T-helper 2 cell treated with Interferon-gamma antibody and Interleukin-4, amounts not matched to agents 5 μg/mL and 100 μg/mL, for 36 hours (primary cell): ENCODE measurements around the gene ZNF418.

Experiments
- DNase-seq: peaks from one replicate; pipeline ENCODE4 v3.0.0; 2021; ENCODE audit warnings: low spot score
- H3K27ac Mint-ChIP-seq: one replicate; pipeline ENCODE4 v1.8.0; 2021; ENCODE audit warnings: mild to moderate bottlenecking, mixed read lengths
- H3K27me3 Mint-ChIP-seq: one replicate; pipeline ENCODE4 v1.8.0; 2021; ENCODE audit warnings: low read depth, mixed read lengths
- H3K36me3 Mint-ChIP-seq: one replicate; pipeline ENCODE4 v1.8.0; 2021; ENCODE audit warnings: low read depth, mixed read lengths
- H3K4me1 Mint-ChIP-seq: one replicate; pipeline ENCODE4 v1.8.0; 2021; ENCODE audit warnings: low read depth, mixed read lengths
- H3K4me3 Mint-ChIP-seq: one replicate; pipeline ENCODE4 v1.8.0; 2022; ENCODE audit warnings: mild to moderate bottlenecking, moderate library complexity, mixed read lengths
- H3K9me3 Mint-ChIP-seq: one replicate; pipeline ENCODE4 v1.8.0; 2021; ENCODE audit warnings: mixed read lengths

The ZNF418 gene

GRCh38 chr19:57934820-57935665 is at the start of gene ZNF418:
Gene ZNF418, minus strand, starts transcription at chr19:57935402. Its CDS starts 1,580 bp downstream, at chr19:57933822.
- Mint-ChIP-seq H3K36me3 (peaks cover 35% of the 10 kb centered on the region), H3K4me3 (peak within 1 kb of the TSS; percentile 73), H3K27me3 (no peaks in the 10 kb centered on the region), H3K4me1 (no peaks in the 10 kb centered on the region), H3K27ac (peak within 1 kb of the TSS; percentile 62), H3K9me3 (peaks cover 64% of the 10 kb centered on the region)
- DNase-seq: peak; percentile 16

DNA sequence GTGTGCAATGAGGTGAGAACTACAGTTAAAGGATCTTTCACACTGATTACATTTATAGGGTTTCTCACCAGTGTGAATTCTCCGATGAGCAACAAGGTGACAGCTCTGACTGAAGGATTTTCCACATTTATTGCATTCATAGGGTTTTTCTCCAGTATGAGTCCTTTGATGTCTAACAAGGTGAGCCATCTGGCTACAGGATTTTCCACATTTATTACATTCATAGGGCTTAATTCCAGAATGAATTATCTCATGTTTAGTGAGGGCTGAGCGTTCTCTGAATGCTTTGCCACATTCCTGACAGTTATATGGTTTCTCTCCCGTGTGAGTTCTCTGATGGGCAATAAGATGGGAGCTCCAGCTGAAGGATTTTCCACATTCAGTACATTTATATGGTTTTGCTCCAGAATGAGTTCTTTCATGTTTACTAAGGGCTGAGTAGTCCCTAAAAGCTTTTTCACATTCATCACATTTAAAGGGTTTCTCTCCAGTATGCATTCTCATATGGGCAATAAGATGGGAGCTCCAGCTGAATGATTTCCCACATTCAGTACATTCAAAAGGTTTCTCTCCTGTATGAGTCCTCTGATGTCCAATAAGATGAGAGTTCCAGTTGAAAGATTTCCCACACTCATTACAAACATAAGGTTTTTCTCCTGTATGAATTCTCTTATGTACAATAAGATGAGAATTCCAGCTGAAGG is 43.5 kb upstream of the ZNF418 start:
- DNase-seq: no peak
- Mint-ChIP-seq H3K27ac (no peak overlapping the region), H3K9me3 (peaks cover 87% of the 10 kb centered on the region), H3K36me3 (peaks cover 45% of the 10 kb centered on the region), H3K4me3 (no peak overlapping the region), H3K4me1 (no peaks in the 10 kb centered on the region), H3K27me3 (no peaks in the 10 kb centered on the region)

DNA sequence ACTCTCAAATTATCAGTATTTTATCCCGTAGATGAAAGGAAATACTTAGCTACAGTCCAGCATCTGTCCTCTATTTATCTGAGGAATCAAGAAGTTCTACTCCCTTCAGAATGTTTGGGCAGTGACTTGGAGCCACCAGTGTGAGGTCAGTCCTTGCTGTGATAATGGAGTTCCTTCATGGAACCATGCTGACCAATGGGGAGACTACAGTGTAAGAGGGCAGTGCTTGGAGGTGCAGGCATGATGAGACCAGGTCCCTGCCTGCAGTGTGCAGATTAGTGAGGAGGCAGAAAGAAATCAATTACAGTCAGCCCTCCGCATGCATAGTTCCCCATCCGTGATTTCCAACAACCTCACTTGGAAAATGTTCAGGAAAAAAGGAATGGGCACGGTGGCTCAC is 39.2 kb upstream of the ZNF418 start, which contains the start of gene C19orf18:
C19orf18 (minus strand) TSS at position 101 of the 400 bp plus-strand sequence. CDS start 102 bp downstream, outside the sequence.
- Mint-ChIP-seq H3K4me3 (no peak within 1 kb of the TSS), H3K36me3 (peaks cover 15% of the 10 kb centered on the region), H3K9me3 (peaks cover 75% of the 10 kb centered on the region), H3K4me1 (no peaks in the 10 kb centered on the region), H3K27ac (no peak within 1 kb of the TSS), H3K27me3 (no peaks in the 10 kb centered on the region)
- DNase-seq: no peak

DNA sequence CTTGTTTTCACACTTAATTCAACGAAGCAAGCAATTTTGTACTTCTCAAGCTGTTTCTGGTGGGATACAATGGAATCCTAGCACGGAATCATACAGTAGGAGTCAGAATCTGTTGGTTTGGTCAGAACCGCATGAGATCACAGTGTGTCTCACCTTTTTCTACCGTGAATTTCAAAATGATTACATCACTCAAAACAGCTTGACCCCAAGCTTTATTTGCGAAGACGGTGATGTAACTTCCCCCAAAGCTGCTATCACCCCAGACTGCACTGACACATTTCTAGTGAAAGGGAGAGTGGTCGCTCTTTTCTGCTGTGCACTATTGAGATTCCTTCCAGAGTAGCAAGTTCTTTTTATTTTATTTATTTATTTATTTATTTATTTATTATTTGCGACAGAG is 29.6 kb upstream of the ZNF418 start:
- Mint-ChIP-seq H3K9me3 (peaks cover 49% of the 10 kb centered on the region), H3K4me1 (no peaks in the 10 kb centered on the region), H3K4me3 (no peak overlapping the region), H3K27ac (no peak overlapping the region), H3K36me3 (peaks cover 1% of the 10 kb centered on the region), H3K27me3 (no peaks in the 10 kb centered on the region)
- no peak for DNase-seq

DNA sequence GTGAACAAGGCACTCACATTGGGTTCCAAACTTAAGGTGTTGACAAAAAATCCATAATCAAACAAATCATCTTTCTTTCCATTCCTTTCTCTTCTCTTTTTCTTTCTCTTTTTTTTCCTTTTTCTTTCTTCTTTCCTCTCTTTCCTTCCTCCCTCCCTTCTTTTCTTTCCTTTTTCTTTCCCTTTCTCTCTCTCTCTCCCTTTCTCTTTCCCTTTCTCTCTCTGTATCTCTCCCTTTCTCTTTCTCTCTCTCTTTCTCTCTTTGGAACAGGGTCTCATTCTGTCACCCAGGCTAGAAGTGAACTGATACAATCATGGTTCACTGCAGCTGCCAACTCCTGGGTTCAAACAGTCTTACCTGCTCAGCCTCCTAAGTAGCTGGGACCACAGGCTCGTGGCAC is 26.6 kb upstream of the ZNF418 start:
- no peaks in the 10 kb centered on the region for H3K27me3 Mint-ChIP-seq
- peaks cover 49% of the 10 kb centered on the region for H3K9me3 Mint-ChIP-seq
- H3K27ac Mint-ChIP-seq: no peak overlapping the region
- no peak overlapping the region for H3K4me3 Mint-ChIP-seq
- H3K36me3 Mint-ChIP-seq: peaks cover 1% of the 10 kb centered on the region
- H3K4me1 Mint-ChIP-seq: no peaks in the 10 kb centered on the region
- DNase-seq: no peak

- H3K9me3 Mint-ChIP-seq: peaks cover 52% of the 10 kb centered on the region
- no peaks in the 10 kb centered on the region for H3K27me3 Mint-ChIP-seq
- DNase-seq: no peak
- no peak overlapping the region for H3K4me3 Mint-ChIP-seq
- H3K36me3 Mint-ChIP-seq: peaks cover 2% of the 10 kb centered on the region
- no peak overlapping the region for H3K27ac Mint-ChIP-seq
- no peaks in the 10 kb centered on the region for H3K4me1 Mint-ChIP-seq
Observed at GRCh38 chr19:57954996-57955395, 19.8 kb upstream of the ZNF418 start.

DNA sequence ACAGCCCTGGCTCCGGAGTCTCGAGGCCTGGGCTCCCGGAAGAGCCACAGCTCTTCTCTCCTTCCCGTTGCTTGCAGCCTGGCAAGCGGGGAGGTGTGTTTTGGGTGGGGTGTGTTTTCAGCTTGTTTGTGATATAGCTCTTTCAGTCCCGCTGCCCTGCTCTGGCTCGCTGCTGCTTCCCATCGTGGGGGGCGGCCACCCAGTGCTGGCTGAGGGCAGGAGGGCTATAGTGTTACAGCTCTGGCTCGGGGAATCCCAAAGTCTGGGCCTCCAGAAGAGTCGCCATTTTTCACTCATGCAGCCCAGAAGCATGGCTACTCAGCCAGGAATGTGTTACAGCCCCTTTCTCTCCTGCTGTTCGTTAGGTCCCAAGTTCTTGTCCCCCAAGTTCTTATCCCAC is 14.5 kb upstream of the ZNF418 start:
- no peaks in the 10 kb centered on the region for H3K27me3 Mint-ChIP-seq
- no peak overlapping the region for H3K4me3 Mint-ChIP-seq
- peaks cover 9% of the 10 kb centered on the region for H3K4me1 Mint-ChIP-seq
- peaks cover 47% of the 10 kb centered on the region for H3K9me3 Mint-ChIP-seq
- H3K36me3 Mint-ChIP-seq: peaks cover 19% of the 10 kb centered on the region
- no peak for DNase-seq
- no peak overlapping the region for H3K27ac Mint-ChIP-seq

GRCh38 chr19:57949296-57949695 is 14.1 kb upstream of the ZNF418 start:
- Mint-ChIP-seq H3K27ac (no peak overlapping the region), H3K27me3 (no peaks in the 10 kb centered on the region), H3K36me3 (peaks cover 21% of the 10 kb centered on the region), H3K4me3 (no peak overlapping the region), H3K4me1 (peaks cover 9% of the 10 kb centered on the region), H3K9me3 (peaks cover 47% of the 10 kb centered on the region)
- no peak for DNase-seq

- Mint-ChIP-seq H3K4me3 (peak within 1 kb of the TSS; percentile 94), H3K27me3 (no peaks in the 10 kb centered on the region), H3K9me3 (peaks cover 51% of the 10 kb centered on the region), H3K36me3 (peaks cover 37% of the 10 kb centered on the region), H3K27ac (peak within 1 kb of the TSS; percentile 92), H3K4me1 (peaks cover 9% of the 10 kb centered on the region)
- peak; percentile 85 for DNase-seq
Observed at GRCh38 chr19:57947419-57948134, 12.4 kb upstream of the ZNF418 start, which contains the start of gene ZNF256. Gene ZNF256, minus strand, starts transcription at chr19:57947706. Its CDS starts 232 bp downstream, at chr19:57947474.

DNA sequence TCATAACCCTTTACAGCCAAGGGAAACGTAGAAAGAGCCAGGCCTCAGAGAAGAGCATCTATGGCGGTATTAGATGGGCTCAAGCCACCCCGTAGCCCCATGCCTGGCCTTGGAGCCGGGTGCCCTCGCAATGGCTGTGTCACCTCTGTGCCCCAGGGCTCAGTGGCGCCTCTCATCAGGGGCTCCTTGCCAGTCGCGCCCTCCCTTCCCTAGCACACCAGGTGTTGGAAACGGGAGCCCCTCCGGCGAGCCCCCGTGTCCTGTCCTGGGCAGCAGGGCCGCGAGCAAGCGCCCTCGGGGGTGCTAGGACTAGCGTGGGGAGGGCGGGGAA is 11.9 kb upstream of the ZNF418 start:
- H3K36me3 Mint-ChIP-seq: peaks cover 43% of the 10 kb centered on the region
- no peak for DNase-seq
- H3K9me3 Mint-ChIP-seq: peaks cover 57% of the 10 kb centered on the region
- peak overlapping the region; percentile 92 for H3K27ac Mint-ChIP-seq
- H3K4me1 Mint-ChIP-seq: peaks cover 9% of the 10 kb centered on the region
- peak overlapping the region; percentile 94 for H3K4me3 Mint-ChIP-seq
- H3K27me3 Mint-ChIP-seq: no peaks in the 10 kb centered on the region

DNA sequence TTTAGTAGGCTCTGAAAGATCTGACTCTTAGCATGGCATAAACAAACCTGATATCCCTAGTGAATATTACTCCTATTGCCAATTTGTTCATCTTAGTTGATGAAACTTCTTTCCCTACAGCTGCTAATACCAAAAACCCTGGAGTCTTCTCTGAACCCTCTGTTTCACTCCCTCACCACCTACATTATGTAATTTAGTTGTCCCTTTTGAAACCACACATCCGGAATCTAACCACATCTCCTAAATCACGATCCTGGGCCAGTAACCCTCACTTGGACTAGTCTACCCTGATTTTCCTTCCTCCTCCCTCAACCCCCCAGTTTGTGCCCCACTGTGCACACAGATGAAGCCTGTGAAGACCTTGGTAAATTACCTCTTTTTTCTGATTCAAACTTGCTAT is 11.1 kb upstream of the ZNF418 start:
- H3K9me3 Mint-ChIP-seq: peaks cover 58% of the 10 kb centered on the region
- H3K27ac Mint-ChIP-seq: no peak overlapping the region
- no peak for DNase-seq
- H3K4me1 Mint-ChIP-seq: peaks cover 9% of the 10 kb centered on the region
- no peaks in the 10 kb centered on the region for H3K27me3 Mint-ChIP-seq
- peaks cover 50% of the 10 kb centered on the region for H3K36me3 Mint-ChIP-seq
- peak overlapping the region; percentile 94 for H3K4me3 Mint-ChIP-seq

DNA sequence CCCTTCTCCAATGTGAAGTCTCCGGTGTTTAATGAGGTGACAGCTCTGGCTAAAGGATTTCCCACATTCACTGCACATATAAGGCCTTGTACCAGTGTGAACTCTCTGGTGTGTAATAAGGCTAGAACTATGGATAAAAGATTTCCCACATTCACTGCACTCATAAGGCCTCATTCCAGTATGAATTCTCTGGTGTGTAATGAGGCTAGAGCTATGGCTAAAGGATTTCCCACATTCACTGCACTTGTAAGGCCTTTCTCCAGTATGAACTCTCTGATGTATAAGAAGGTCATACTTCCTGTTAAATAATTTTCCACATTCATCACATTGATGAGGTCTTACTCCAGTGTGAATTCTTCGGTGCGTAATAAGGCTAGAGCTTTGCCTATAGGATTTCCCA is 6.4 kb upstream of the ZNF418 start:
- Mint-ChIP-seq H3K27me3 (no peaks in the 10 kb centered on the region), H3K9me3 (peaks cover 75% of the 10 kb centered on the region), H3K36me3 (peaks cover 64% of the 10 kb centered on the region), H3K4me1 (peaks cover 7% of the 10 kb centered on the region), H3K27ac (no peak overlapping the region), H3K4me3 (no peak overlapping the region)
- no peak for DNase-seq

- no peaks in the 10 kb centered on the region for H3K4me1 Mint-ChIP-seq
- no peak overlapping the region for H3K4me3 Mint-ChIP-seq
- DNase-seq: no peak
- peaks cover 37% of the 10 kb centered on the region for H3K36me3 Mint-ChIP-seq
- H3K27me3 Mint-ChIP-seq: no peaks in the 10 kb centered on the region
- H3K27ac Mint-ChIP-seq: no peak overlapping the region
- peaks cover 59% of the 10 kb centered on the region for H3K9me3 Mint-ChIP-seq
Observed at GRCh38 chr19:57935731-57936130, 529 bp upstream of the ZNF418 start.

DNA sequence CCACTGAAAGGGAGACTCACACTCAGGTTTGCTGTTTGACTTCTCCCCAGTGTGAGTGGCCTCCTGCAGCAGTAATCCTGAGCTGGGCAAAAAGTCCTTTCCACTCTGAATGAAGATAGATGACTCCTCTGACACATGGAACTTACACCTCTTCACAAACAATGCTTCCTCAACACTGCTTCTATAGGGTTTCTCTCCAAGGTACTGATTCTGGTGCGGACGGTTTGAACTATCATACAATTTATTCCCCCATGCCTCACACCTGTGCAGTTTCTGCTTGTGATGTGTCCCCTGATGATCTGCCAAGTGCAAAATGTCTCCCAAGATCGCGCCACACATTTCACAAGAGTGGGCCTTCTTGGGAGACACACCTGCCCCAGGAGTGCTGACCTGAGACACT is 7.6 kb downstream of the ZNF418 start:
- no peak overlapping the region for H3K27ac Mint-ChIP-seq
- H3K36me3 Mint-ChIP-seq: peaks cover 10% of the 10 kb centered on the region
- no peak for DNase-seq
- H3K27me3 Mint-ChIP-seq: no peaks in the 10 kb centered on the region
- peaks cover 51% of the 10 kb centered on the region for H3K9me3 Mint-ChIP-seq
- no peaks in the 10 kb centered on the region for H3K4me1 Mint-ChIP-seq
- no peak overlapping the region for H3K4me3 Mint-ChIP-seq
